Keratinocyte (primary cell): ENCODE results near the gene TOR1B. TPM values are rescaled to one million over a fixed set of nuclear protein-coding genes. Genes with fewer than 3 reads are reported as not detected.

Experiments used
- DNase-seq: peaks from one replicate; pipeline ENCODE4 v3.0.0-alpha.2; 2011; ENCODE audit warnings: low read depth, missing footprints, low spot score
- FAIRE-seq: peaks from 2 replicates; lab custom pipeline; 2011; peaks lifted over from hg19 to GRCh38; lab: Jason Lieb, UNC
- H2AFZ ChIP-seq: 2 replicates; pipeline ENCODE4 v1.6.0; 2012; ENCODE audit warnings: low read length, control low read depth, inconsistent platforms; ENCODE audit not compliant: control insufficient read depth
- H3K27ac ChIP-seq: 2 replicates; pipeline ENCODE4 v1.5.1; 2011; ENCODE audit warnings: low read length; ENCODE audit not compliant: control insufficient read depth, insufficient read depth
- H3K27me3 ChIP-seq: 3 replicates; pipeline ENCODE4 v1.6.0; 2011; ENCODE audit warnings: low read length; ENCODE audit not compliant: control insufficient read depth, insufficient read depth; ENCODE audit errors: extremely low read depth
- H3K36me3 ChIP-seq, 2 experiments: 2 replicates in 1 of 2; 3 replicates in 1 of 2; pipeline ENCODE4 v1.5.1; 2011; ENCODE audit warnings: low read length in 2 of 2, mild to moderate bottlenecking in 1 of 2; ENCODE audit not compliant: control insufficient read depth in 2 of 2, insufficient read depth in 2 of 2; ENCODE audit errors: extremely low read depth in 1 of 2
- H3K4me1 ChIP-seq: 3 replicates; pipeline ENCODE4 v1.5.1; 2011; ENCODE audit warnings: low read length; ENCODE audit not compliant: control insufficient read depth, insufficient read depth; ENCODE audit errors: extremely low read depth
- H3K4me2 ChIP-seq: 3 replicates; pipeline ENCODE4 v1.6.0; 2011; ENCODE audit warnings: low read depth, low read length; ENCODE audit not compliant: control insufficient read depth, insufficient read depth; ENCODE audit errors: extremely low read depth
- H3K4me3 ChIP-seq, 3 experiments: fragments of 200-600 bp in 1 of 3; sonication (generic) in 1 of 3; 2 replicates in 2 of 3; 3 replicates in 1 of 3; pipeline ENCODE4 v1.5.1; 2011 to 2016; ENCODE audit warnings: low read length in 3 of 3, mild to moderate bottlenecking in 3 of 3, control low read depth in 2 of 3, inconsistent platforms in 1 of 3, low read depth in 1 of 3, mixed read lengths in 1 of 3, mixed run types in 1 of 3, moderate library complexity in 1 of 3; ENCODE audit not compliant: control insufficient read depth in 2 of 3, insufficient read depth in 2 of 3; ENCODE audit errors: extremely low read depth in 1 of 3
- H3K79me2 ChIP-seq: 2 replicates; pipeline ENCODE4 v1.6.0; 2012; ENCODE audit warnings: low read length; ENCODE audit not compliant: control insufficient read depth, insufficient read depth
- H3K9ac ChIP-seq: 3 replicates; pipeline ENCODE4 v1.6.0; 2011; ENCODE audit warnings: low read length; ENCODE audit not compliant: control insufficient read depth, insufficient read depth; ENCODE audit errors: extremely low read depth
- H3K9me1 ChIP-seq: 3 replicates; pipeline ENCODE4 v1.6.0; 2011; ENCODE audit warnings: low read length; ENCODE audit not compliant: control insufficient read depth, insufficient read depth; ENCODE audit errors: extremely low read depth
- H3K9me3 ChIP-seq: 2 replicates; pipeline ENCODE4 v1.5.1; 2012; ENCODE audit warnings: low read depth, low read length; ENCODE audit not compliant: control insufficient read depth
- H4K20me1 ChIP-seq: 3 replicates; pipeline ENCODE4 v1.6.0; 2011; ENCODE audit warnings: low read length; ENCODE audit not compliant: control insufficient read depth, insufficient read depth; ENCODE audit errors: extremely low read depth
- CTCF ChIP-seq, 3 experiments: IDR thresholded peaks in 1 of 3; conservative IDR thresholded peaks in 1 of 3; optimal IDR thresholded peaks in 1 of 3; 2 replicates in 2 of 3; 3 replicates in 1 of 3; pipeline versions ENCODE3 to v1.5.1; 2011; ENCODE audit warnings: low read length in 3 of 3, mild to moderate bottlenecking in 3 of 3, moderate library complexity in 2 of 3, control low read depth in 1 of 3, inconsistent platforms in 1 of 3; ENCODE audit not compliant: insufficient read depth in 2 of 3; ENCODE audit errors: extremely low read depth in 1 of 3
- EZH2 ChIP-seq: IDR thresholded peaks from one replicate; pipeline ENCODE4 v1.6.1; 2012; ENCODE audit warnings: inconsistent platforms, mild to moderate bottlenecking, low read length, moderate library complexity
- dilution Hi-C: fragments of 300-500 bp; cut with MboI; formaldehyde crosslinking; loops from one replicate; pipeline ENCODE4 v1.7.0; 2020; ENCODE audit warnings: low sequenced_read_pairs; ENCODE audit not compliant: extremely low pct_ligation_motif_present
- polyA plus RNA-seq, 5 experiments: library from polyadenylated mRNA; depleted of rRNA in 3 of 5; stranded (reverse) in 3 of 5; stranded (forward) in 1 of 5; unstranded in 1 of 5; fragments of >200 nt; gene quantifications; 1 replicate in 1 of 5; 2 replicates in 3 of 5; 3 replicates in 1 of 5; pipeline versions ENCODE4 v1.2.1 to v1.2.3, GENCODE V29; 2011 to 2012; ENCODE audit warnings: missing spikeins in 2 of 5, low read depth in 1 of 5, low replicate concordance in 1 of 5

The TOR1B gene
- polyA plus RNA-seq, 1 donor (not counting 4 experiments of a cell fraction or from before 2014, with no cell fraction given), result 24.2 TPM

DNA sequence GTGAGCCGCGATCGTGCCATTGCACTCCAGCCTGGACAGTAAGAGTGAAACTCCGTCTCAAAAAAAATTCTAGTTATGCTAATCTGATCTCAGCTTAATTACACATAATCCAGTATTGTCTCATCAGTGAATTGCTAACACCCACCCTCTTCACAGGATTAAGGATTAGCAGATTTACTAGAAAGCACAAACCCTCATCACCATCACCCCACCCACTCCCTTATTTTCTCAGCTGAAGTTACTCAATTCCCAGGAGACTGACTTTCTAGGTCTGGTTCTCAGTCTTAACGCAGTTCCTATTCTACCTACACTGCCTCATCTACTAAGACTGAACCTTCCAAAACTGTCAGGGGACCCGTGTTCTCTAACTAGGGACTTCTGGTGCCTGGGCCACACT lies 9.0 kb downstream of the TOR1B start:
- Histone ChIP-seq H3K27ac (no peak overlapping the region), H4K20me1 (no peaks in the 10 kb centered on the region), H3K9ac (no peak overlapping the region), H3K4me1 (no peaks in the 10 kb centered on the region), H3K4me2 (no peak overlapping the region), H3K9me3 (no peaks in the 10 kb centered on the region), H3K79me2 (no peaks in the 10 kb centered on the region), H3K4me3 (no peak overlapping the region), H3K27me3 (no peaks in the 10 kb centered on the region), H3K9me1 (no peaks in the 10 kb centered on the region), H3K36me3 (peaks cover 38% of the 10 kb centered on the region in 2 experiments), H2AFZ (no peak overlapping the region)
- FAIRE-seq (no peak), DNase-seq (no peak)
- dilution Hi-C loops, result no loop called here
- TF ChIP-seq EZH2, result no peak
- no peak for TF ChIP-seq CTCF (optimal IDR thresholded peaks at IDR 0.05 in 1 of 3, IDR thresholded peaks at IDR 0.05 in 1 of 3, conservative IDR thresholded peaks at IDR 0.05 in 1 of 3; ENCODE audit: extremely low read depth in 1 of 3, insufficient read depth in 2 of 3, low read length in 3 of 3)

DNA sequence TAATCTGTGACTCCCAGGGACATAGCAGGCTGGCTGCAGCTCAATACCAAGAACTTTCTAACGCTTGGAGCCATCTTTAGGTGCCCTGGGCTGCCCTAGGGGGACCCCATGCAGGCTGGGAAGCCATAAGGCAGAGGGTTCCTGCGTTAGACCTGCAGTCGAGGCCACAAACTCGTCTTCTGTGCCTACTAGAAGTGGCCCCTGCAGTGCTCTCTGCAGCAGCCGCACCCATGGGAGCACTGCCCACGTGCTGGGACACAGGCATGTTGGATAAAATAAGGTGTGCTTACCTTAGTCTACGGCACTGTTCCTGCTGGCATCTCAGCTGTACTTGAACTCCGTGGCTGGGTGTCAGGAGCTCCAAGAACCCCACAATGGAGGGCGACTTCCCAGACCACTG lies 9.4 kb downstream of the TOR1B start:
- Histone ChIP-seq H3K27ac (no peak overlapping the region), H3K4me1 (no peaks in the 10 kb centered on the region), H3K79me2 (no peaks in the 10 kb centered on the region), H4K20me1 (no peaks in the 10 kb centered on the region), H3K4me2 (no peak overlapping the region), H3K9me1 (no peaks in the 10 kb centered on the region), H2AFZ (no peak overlapping the region), H3K9me3 (no peaks in the 10 kb centered on the region), H3K9ac (no peak overlapping the region), H3K4me3 (no peak overlapping the region), H3K27me3 (no peaks in the 10 kb centered on the region), H3K36me3 (peaks cover 36 to 41% of the 10 kb centered on the region in 2 experiments)
- DNase-seq (no peak), FAIRE-seq (no peak)
- dilution Hi-C loops, result no loop called here
- no peak for TF ChIP-seq CTCF (optimal IDR thresholded peaks at IDR 0.05 in 1 of 3, IDR thresholded peaks at IDR 0.05 in 1 of 3, conservative IDR thresholded peaks at IDR 0.05 in 1 of 3; ENCODE audit: extremely low read depth in 1 of 3, insufficient read depth in 2 of 3, low read length in 3 of 3)
- no peak for TF ChIP-seq EZH2
